H1 (cell line): Measurements from ENCODE around the gene GULP1. TPM values are rescaled to one million over a fixed set of nuclear protein-coding genes. Genes with fewer than 3 reads are reported as not detected.

Experiments used
- CTCF ChIA-PET: fragments of 300-600 bp; sonication (Branson Sonifier 250); formaldehyde crosslinking; loops from one replicate; lab custom pipeline; 2021; ENCODE audit not compliant: partially characterized antibody; lab: Charles Lee
- POLR2A ChIA-PET: fragments of 300-600 bp; sonication (Branson Sonifier 250); formaldehyde crosslinking; loops from one replicate; lab custom pipeline; 2021; ENCODE audit warnings: inconsistent platforms; ENCODE audit not compliant: partially characterized antibody; lab: Charles Lee
- DNase-seq, 2 experiments: peaks; one replicate each; pipeline versions ENCODE4 v3.0.0 to v3.0.0-alpha.2; 2010 to 2022; ENCODE audit warnings: low spot score in 2 of 2, low read depth in 1 of 2, mixed read lengths in 1 of 2
- FAIRE-seq: peaks from 2 replicates; lab custom pipeline; 2011; peaks lifted over from hg19 to GRCh38; lab: Jason Lieb, UNC
- H2AFZ ChIP-seq: 2 replicates; pipeline ENCODE4 v1.8.1; 2012; ENCODE audit warnings: low read length, inconsistent platforms
- H2AK5ac ChIP-seq: 2 replicates; pipeline ENCODE4 v1.6.1; 2013; ENCODE audit warnings: low read depth, low read length
- H2BK120ac ChIP-seq: replicated peaks from 2 replicates; pipeline ENCODE3; 2013; ENCODE audit warnings: low read depth, low read length, inconsistent platforms
- H2BK12ac ChIP-seq: 2 replicates; pipeline ENCODE4 v1.6.1; 2013; ENCODE audit warnings: low read depth, low read length
- H2BK15ac ChIP-seq: 2 replicates; pipeline ENCODE4 v1.6.1; 2013; ENCODE audit warnings: low read length
- H2BK20ac ChIP-seq: 2 replicates; pipeline ENCODE4 v1.6.1; 2013; ENCODE audit warnings: low read length
- H2BK5ac ChIP-seq: 2 replicates; pipeline ENCODE4 v1.6.1; 2013; ENCODE audit warnings: low read depth, low read length
- H3K14ac ChIP-seq: 2 replicates; pipeline ENCODE4 v1.6.1; 2013; ENCODE audit warnings: inconsistent platforms; ENCODE audit not compliant: insufficient read length
- H3K18ac ChIP-seq: 2 replicates; pipeline ENCODE4 v1.6.1; 2013; ENCODE audit warnings: low read length; ENCODE audit errors: extremely low read depth
- H3K23ac ChIP-seq: 2 replicates; pipeline ENCODE4 v1.6.1; 2013; ENCODE audit warnings: inconsistent platforms; ENCODE audit not compliant: insufficient read length
- H3K23me2 ChIP-seq: 2 replicates; pipeline ENCODE4 v1.6.1; 2013; ENCODE audit warnings: low read depth, low read length
- H3K27ac ChIP-seq: 2 replicates; pipeline ENCODE4 v1.6.1; 2011; ENCODE audit warnings: low read depth, low read length, inconsistent platforms
- H3K27me3 ChIP-seq, 4 experiments: replicated peaks in 1 of 4; 1 replicate in 1 of 4; 2 replicates in 3 of 4; pipeline versions ENCODE4 v1.6.1 to v1.8.1; 2011 to 2013; ENCODE audit warnings: low read length in 3 of 4, mild to moderate bottlenecking in 3 of 4, inconsistent platforms in 2 of 4, mixed read lengths in 2 of 4, moderate library complexity in 1 of 4; ENCODE audit not compliant: control insufficient read depth in 3 of 4, insufficient read depth in 3 of 4; ENCODE audit errors: extremely low read depth in 1 of 4
- H3K36me3 ChIP-seq, 4 experiments: 2 replicates each; pipeline versions ENCODE4 v1.6.1 to v1.8.1; 2011 to 2013; ENCODE audit warnings: mild to moderate bottlenecking in 4 of 4, low read length in 3 of 4, moderate library complexity in 2 of 4, control low read depth in 1 of 4, inconsistent platforms in 1 of 4; ENCODE audit not compliant: insufficient read depth in 4 of 4, control insufficient read depth in 2 of 4
- H3K4ac ChIP-seq: replicated peaks from 2 replicates; pipeline ENCODE3; 2013; ENCODE audit warnings: low read length, low read depth, mixed read lengths, inconsistent platforms; ENCODE audit not compliant: insufficient read length
- H3K4me1 ChIP-seq, 4 experiments: replicated peaks in 1 of 4; 1 replicate in 1 of 4; 2 replicates in 3 of 4; pipeline versions ENCODE4 v1.6.1 to v1.8.1; 2011 to 2013; ENCODE audit warnings: low read length in 3 of 4, inconsistent platforms in 2 of 4, mixed read lengths in 1 of 4; ENCODE audit not compliant: insufficient read depth in 4 of 4, control insufficient read depth in 3 of 4
- H3K4me2 ChIP-seq, 2 experiments: 2 replicates each; pipeline versions ENCODE4 v1.6.1 to v1.8.1; 2011 to 2013; ENCODE audit warnings: low read depth in 2 of 2, low read length in 2 of 2, control low read depth in 1 of 2, inconsistent platforms in 1 of 2, mild to moderate bottlenecking in 1 of 2; ENCODE audit not compliant: insufficient read depth in 1 of 2
- H3K4me3 ChIP-seq, 4 experiments: fragments of 200-600, 300-600 bp in 1 of 4; sonication (generic), shearing (Covaris generic), sonication (Bioruptor Twin) in 1 of 4; 2 replicates each; pipeline versions ENCODE4 v1.5.1 to v1.8.1; 2011 to 2016; ENCODE audit warnings: low read length in 4 of 4, low read depth in 3 of 4, control low read depth in 2 of 4, inconsistent platforms in 2 of 4, mild to moderate bottlenecking in 2 of 4, mixed read lengths in 1 of 4, moderate library complexity in 1 of 4; ENCODE audit not compliant: insufficient read depth in 2 of 4; ENCODE audit errors: extremely low read depth in 1 of 4
- H3K56ac ChIP-seq: replicated peaks from 2 replicates; pipeline ENCODE3; 2013; ENCODE audit warnings: low read depth, mild to moderate bottlenecking, mixed read lengths, low read length, inconsistent platforms; ENCODE audit not compliant: insufficient read length
- H3K79me1 ChIP-seq: 2 replicates; pipeline ENCODE4 v1.6.1; 2013; ENCODE audit warnings: low read depth, low read length, control low read depth
- H3K79me2 ChIP-seq, 2 experiments: 2 replicates each; pipeline versions ENCODE4 v1.6.1 to v1.8.1; 2012 to 2013; ENCODE audit warnings: low read length in 2 of 2, mild to moderate bottlenecking in 2 of 2, inconsistent platforms in 1 of 2; ENCODE audit not compliant: insufficient read depth in 2 of 2, control insufficient read depth in 1 of 2
- H3K9ac ChIP-seq, 4 experiments: replicated peaks in 1 of 4; 1 replicate in 1 of 4; 2 replicates in 3 of 4; pipeline versions ENCODE4 v1.6.1 to v1.8.1; 2011 to 2013; ENCODE audit warnings: low read depth in 3 of 4, low read length in 3 of 4, control low read depth in 2 of 4, mild to moderate bottlenecking in 2 of 4, moderate library complexity in 2 of 4, inconsistent platforms in 1 of 4; ENCODE audit errors: extremely low read depth in 1 of 4
- H3K9me3 ChIP-seq, 2 experiments: 2 replicates each; pipeline versions ENCODE4 v1.6.1 to v1.8.1; 2012 to 2013; ENCODE audit warnings: mild to moderate bottlenecking in 2 of 2, moderate library complexity in 2 of 2, control low read depth in 1 of 2, inconsistent platforms in 1 of 2, low read depth in 1 of 2, low read length in 1 of 2, mixed read lengths in 1 of 2; ENCODE audit not compliant: insufficient read depth in 2 of 2
- H4K20me1 ChIP-seq, 2 experiments: replicated peaks in 1 of 2; 2 replicates each; pipeline versions ENCODE3 to v1.8.1; 2011 to 2013; ENCODE audit warnings: inconsistent platforms in 2 of 2, low read length in 2 of 2, mild to moderate bottlenecking in 1 of 2; ENCODE audit not compliant: insufficient read depth in 2 of 2, control insufficient read depth in 1 of 2
- H4K5ac ChIP-seq: 2 replicates; pipeline ENCODE4 v1.6.1; 2013; ENCODE audit warnings: low read length, low read depth, mixed read lengths, inconsistent platforms; ENCODE audit not compliant: insufficient read length
- H4K8ac ChIP-seq: 2 replicates; pipeline ENCODE4 v1.8.0; 2013; ENCODE audit warnings: mild to moderate bottlenecking, moderate library complexity, low read length, inconsistent platforms; ENCODE audit not compliant: insufficient read depth; ENCODE audit errors: extremely low read depth
- H4K91ac ChIP-seq: replicated peaks from 2 replicates; pipeline ENCODE3; 2013; ENCODE audit warnings: low read length, mixed read lengths, inconsistent platforms; ENCODE audit not compliant: insufficient read length
- ASH2L ChIP-seq: fragments of 200-600, 300-600 bp; sonication (generic); IDR thresholded peaks from one replicate; pipeline ENCODE4 v1.7.1; 2017; ENCODE audit warnings: low read length
- BCL11A ChIP-seq, 2 experiments: IDR thresholded peaks; one replicate each; pipeline ENCODE4 v1.6.1; 2011; ENCODE audit warnings: low read depth in 2 of 2, low read length in 2 of 2, mild to moderate bottlenecking in 2 of 2
- CEBPB ChIP-seq: IDR thresholded peaks from 2 replicates; pipeline ENCODE4 v1.6.1; 2012; ENCODE audit warnings: low read depth, low read length
- EZH2 ChIP-seq: fragments of 200-600 bp; sonication (generic); IDR thresholded peaks from 2 replicates; pipeline ENCODE4 v1.7.1; 2012; ENCODE audit warnings: low read depth, mild to moderate bottlenecking, moderate library complexity, low read length, inconsistent platforms; ENCODE audit not compliant: severe bottlenecking
- GTF2F1 ChIP-seq: IDR thresholded peaks from 2 replicates; pipeline ENCODE4 v1.6.1; 2012; ENCODE audit warnings: low read depth, low read length, improper control_type of control experiment, borderline replicate concordance
- JUN ChIP-seq: IDR thresholded peaks from 2 replicates; pipeline ENCODE4 v1.6.1; 2011; ENCODE audit warnings: low read depth, mild to moderate bottlenecking, improper control_type of control experiment, low read length
- KDM4A ChIP-seq: IDR thresholded peaks from one replicate; pipeline ENCODE4 v1.7.1; 2012; ENCODE audit warnings: low read depth, mild to moderate bottlenecking, moderate library complexity, low read length, inconsistent platforms; ENCODE audit not compliant: severe bottlenecking
- NRF1 ChIP-seq: IDR thresholded peaks from 2 replicates; pipeline ENCODE4 v1.6.1; 2011; ENCODE audit warnings: mild to moderate bottlenecking, low read depth, low read length, improper control_type of control experiment
- POLR2A ChIP-seq, 2 experiments: IDR thresholded peaks; 1 replicate in 1 of 2; 2 replicates in 1 of 2; pipeline ENCODE4 v1.6.1; 2011; ENCODE audit warnings: low read depth in 2 of 2, low read length in 2 of 2, mild to moderate bottlenecking in 2 of 2; ENCODE audit errors: control extremely low read depth in 1 of 2
- POLR2AphosphoS5 ChIP-seq: IDR thresholded peaks from 2 replicates; pipeline ENCODE4 v1.6.1; 2011; ENCODE audit warnings: low read depth, low read length
- SIRT6 ChIP-seq: IDR thresholded peaks from one replicate; pipeline ENCODE4 v1.7.1; 2012; ENCODE audit warnings: low read length, inconsistent platforms
- SP1 ChIP-seq: IDR thresholded peaks from 2 replicates; pipeline ENCODE4 v1.6.1; 2011; ENCODE audit warnings: low read depth, low read length
- TCF12 ChIP-seq: IDR thresholded peaks from 2 replicates; pipeline ENCODE4 v1.6.1; 2011; ENCODE audit warnings: low read depth, mild to moderate bottlenecking, low read length
- WGBS, 2 experiments: shearing (Covaris generic) in 1 of 2; methylation state at CpG; one replicate each; pipeline versions ENCODE4 v1.1.6 to v1.1.7; 2013 to 2015; ENCODE audit warnings: low lambda C conversion rate in 2 of 2, mixed read lengths in 2 of 2, inconsistent platforms in 1 of 2, low coverage in 1 of 2, missing lambda C conversion rate in 1 of 2; ENCODE audit not compliant: insufficient replicate concordance in 2 of 2, insufficient coverage in 1 of 2, insufficient read length in 1 of 2; ENCODE audit errors: extremely low coverage in 1 of 2, missing lambda C conversion rate in 1 of 2; 5-methylcytosine and 5-hydroxymethylcytosine counted together
- polyA plus RNA-seq, 7 experiments: library from polyadenylated mRNA; depleted of rRNA in 3 of 7; stranded (reverse) in 5 of 7; unstranded in 2 of 7; fragments of >200 nt in 5 of 7; fragments of 200-250 nt in 2 of 7; gene quantifications; 1 replicate in 5 of 7; 2 replicates in 1 of 7; 4 replicates in 1 of 7; pipeline versions ENCODE4 v1.2.1 to v1.2.3, GENCODE V29; 2011 to 2013; ENCODE audit warnings: missing spikeins in 2 of 7, mixed read lengths in 2 of 7
- total RNA-seq: library from RNA; stranded (reverse); fragmentation: NEBNext Ultra II Directional; extraction: Animal tissue kit (Norgen Biotek cat#: 25700); gene quantifications from 2 replicates; pipeline ENCODE4 v1.2.1, GENCODE V29; 2021

GULP1 gene
- total and polyA plus RNA-seq, 2 of the 8 experiments (the other 6 are each of a cell fraction or from before 2014, with no cell fraction given), result 69.7 to 139 TPM

- DNase-seq (no peak), FAIRE-seq (no peak)
- H3K4me3 ChIP-seq, result no peak overlapping the region
- H4K20me1 ChIP-seq, result no peaks in the 10 kb centered on the region
- no peak overlapping the region for H3K56ac ChIP-seq
- no peak overlapping the region for H3K18ac ChIP-seq
- 95% methylated on average over 2 of the region's 2 CpGs; no CpG with 5 or more reads in 1 of the 2 experiments for WGBS, 2 experiments
- no peak overlapping the region for H3K4ac ChIP-seq
- H2BK12ac ChIP-seq, result no peak overlapping the region
- no peak overlapping the region for H2BK15ac ChIP-seq
- no peak overlapping the region for H2AFZ ChIP-seq
- no peak overlapping the region for H4K5ac ChIP-seq
- ChIA-PET CTCF (no interaction called here), POLR2A (no interaction called here)
- H3K27ac ChIP-seq, result no peak overlapping the region
- no peak overlapping the region for H3K14ac ChIP-seq
- no peak overlapping the region for H3K23ac ChIP-seq
- H2BK20ac ChIP-seq, result no peak overlapping the region
- no peak overlapping the region for H3K9ac ChIP-seq
- no peaks in the 10 kb centered on the region for H3K27me3 ChIP-seq
- no peaks in the 10 kb centered on the region for H3K9me3 ChIP-seq
- no peaks in the 10 kb centered on the region for H3K36me3 ChIP-seq
- no peaks in the 10 kb centered on the region for H3K23me2 ChIP-seq
- H2BK5ac ChIP-seq, result no peak overlapping the region
- H2AK5ac ChIP-seq, result no peak overlapping the region
- no peaks in the 10 kb centered on the region for H3K79me1 ChIP-seq
- no peak overlapping the region for H4K91ac ChIP-seq
- H4K8ac ChIP-seq, result no peak overlapping the region
- H3K4me1 ChIP-seq, result no peaks in the 10 kb centered on the region
- H3K4me2 ChIP-seq, result no peak overlapping the region
- no peaks in the 10 kb centered on the region for H3K79me2 ChIP-seq
- H2BK120ac ChIP-seq, result no peak overlapping the region
- TF ChIP-seq POLR2AphosphoS5, result no peak
- TF ChIP-seq SIRT6, result no peak
- TF ChIP-seq EZH2, result no peak
- TF ChIP-seq BCL11A (IDR thresholded peaks at IDR 0.05; ENCODE audit: low read depth in 2 of 2, low read length in 2 of 2), result no peak
- TF ChIP-seq POLR2A (IDR thresholded peaks at IDR 0.05; ENCODE audit: control extremely low read depth in 1 of 2, low read depth in 2 of 2, low read length in 2 of 2), result no peak
- TF ChIP-seq ASH2L, result no peak
- no peak for TF ChIP-seq CEBPB
- no peak for TF ChIP-seq GTF2F1
- no peak for TF ChIP-seq NRF1
- TF ChIP-seq TCF12, result no peak
- TF ChIP-seq KDM4A, result no peak
- no peak for TF ChIP-seq SP1
- TF ChIP-seq JUN, result no peak
Observed at GRCh38 chr2:188265315-188265714, 26.4 kb upstream of the GULP1 start.
